Type B pancreatic cell (in vitro differentiated cells): ENCODE measurements around the gene HIVEP2. TPM values are rescaled to one million over a fixed set of nuclear protein-coding genes. Genes with fewer than 3 reads are reported as not detected.

Source experiments
- DNase-seq: peaks from one replicate; pipeline ENCODE4 v3.0.0; 2021; ENCODE audit warnings: mixed read lengths; ENCODE audit not compliant: unreplicated experiment; ENCODE audit errors: extremely low spot score
- H3K27ac Mint-ChIP-seq: 2 replicates; pipeline ENCODE4 v1.8.0; 2021; ENCODE audit warnings: mild to moderate bottlenecking, mixed read lengths
- H3K27me3 Mint-ChIP-seq: 2 replicates; pipeline ENCODE4 v1.8.0; 2021; ENCODE audit warnings: mixed read lengths
- H3K36me3 Mint-ChIP-seq: 2 replicates; pipeline ENCODE4 v1.8.0; 2021; ENCODE audit warnings: mixed read lengths
- H3K4me1 Mint-ChIP-seq: one replicate; pipeline ENCODE4 v1.8.0; 2021; ENCODE audit warnings: mixed read lengths; ENCODE audit not compliant: unreplicated experiment
- H3K4me3 Mint-ChIP-seq: 2 replicates; pipeline ENCODE4 v1.8.0; 2021; ENCODE audit warnings: mild to moderate bottlenecking, mixed read lengths
- H3K9me3 Mint-ChIP-seq: 2 replicates; pipeline ENCODE4 v1.8.0; 2021; ENCODE audit warnings: mixed read lengths
- CTCF ChIP-seq: fragments of 200-600 bp; sonication (generic); conservative IDR thresholded peaks from 2 replicates; pipeline ENCODE4 v1.5.0; 2021; ENCODE audit warnings: antibody characterized with exemption, mild to moderate bottlenecking
- total RNA-seq: library from RNA; stranded (reverse); gene quantifications from 2 replicates; pipeline ENCODE4 v1.2.1, GENCODE V29; 2021; ENCODE audit warnings: low replicate concordance

HIVEP2 gene
- total RNA-seq, 1 donor from 2014 or later: 12.3 TPM

- DNase-seq: no peak
- TF ChIP-seq CTCF: no peak
- H3K27ac Mint-ChIP-seq: no peak overlapping the region
- no peaks in the 10 kb centered on the region for H3K9me3 Mint-ChIP-seq
- no peaks in the 10 kb centered on the region for H3K27me3 Mint-ChIP-seq
- H3K4me3 Mint-ChIP-seq: no peak overlapping the region
- peaks cover 9% of the 10 kb centered on the region for H3K36me3 Mint-ChIP-seq
- peaks cover 6% of the 10 kb centered on the region for H3K4me1 Mint-ChIP-seq
These were observed 140.5 kb downstream of the HIVEP2 start for GRCh38 chr6:142804490-142804889.

- Mint-ChIP-seq H3K4me3 (no peak overlapping the region), H3K36me3 (peaks cover 9% of the 10 kb centered on the region), H3K4me1 (peaks cover 6% of the 10 kb centered on the region), H3K9me3 (no peaks in the 10 kb centered on the region), H3K27ac (no peak overlapping the region), H3K27me3 (no peaks in the 10 kb centered on the region)
- DNase-seq: no peak
- TF ChIP-seq CTCF: no peak
These were observed 141.4 kb downstream of the HIVEP2 start for GRCh38 chr6:142803495-142804058.

GRCh38 chr6:142803032-142803431 is 141.9 kb downstream of the HIVEP2 start:
- H3K27ac Mint-ChIP-seq: no peak overlapping the region
- H3K36me3 Mint-ChIP-seq: peaks cover 9% of the 10 kb centered on the region
- H3K4me3 Mint-ChIP-seq: no peak overlapping the region
- H3K27me3 Mint-ChIP-seq: no peaks in the 10 kb centered on the region
- H3K9me3 Mint-ChIP-seq: no peaks in the 10 kb centered on the region
- no peak for DNase-seq
- peaks cover 6% of the 10 kb centered on the region for H3K4me1 Mint-ChIP-seq
- TF ChIP-seq CTCF: no peak

GRCh38 chr6:142802124-142802523 is 142.9 kb downstream of the HIVEP2 start:
- no peak for TF ChIP-seq CTCF
- DNase-seq: no peak
- H3K4me3 Mint-ChIP-seq: no peak overlapping the region
- H3K36me3 Mint-ChIP-seq: peaks cover 9% of the 10 kb centered on the region
- no peaks in the 10 kb centered on the region for H3K27me3 Mint-ChIP-seq
- H3K27ac Mint-ChIP-seq: peak overlapping the region; percentile 33
- H3K9me3 Mint-ChIP-seq: no peaks in the 10 kb centered on the region
- H3K4me1 Mint-ChIP-seq: peaks cover 6% of the 10 kb centered on the region

GRCh38 chr6:142800240-142800639 is 144.7 kb downstream of the HIVEP2 start:
- Mint-ChIP-seq H3K27me3 (no peaks in the 10 kb centered on the region), H3K4me1 (peaks cover 10% of the 10 kb centered on the region), H3K36me3 (peaks cover 4% of the 10 kb centered on the region), H3K9me3 (no peaks in the 10 kb centered on the region), H3K27ac (no peak overlapping the region), H3K4me3 (no peak overlapping the region)
- no peak for DNase-seq
- no peak for TF ChIP-seq CTCF

GRCh38 chr6:142799639-142800038 is 145.3 kb downstream of the HIVEP2 start:
- peaks cover 4% of the 10 kb centered on the region for H3K36me3 Mint-ChIP-seq
- H3K4me3 Mint-ChIP-seq: no peak overlapping the region

More at GRCh38 chr6:142799639-142800038, 145.3 kb downstream of the HIVEP2 start:
- no peaks in the 10 kb centered on the region for H3K27me3 Mint-ChIP-seq
- no peak for TF ChIP-seq CTCF
- H3K4me1 Mint-ChIP-seq: peaks cover 10% of the 10 kb centered on the region
- no peaks in the 10 kb centered on the region for H3K9me3 Mint-ChIP-seq
- H3K27ac Mint-ChIP-seq: no peak overlapping the region
- DNase-seq: no peak
